HepG2 (cell line): ENCODE measurements around the gene SMARCA2.

Experiments used
- EZH2 ChIP-seq: conservative IDR thresholded peaks from 2 replicates; pipeline ENCODE4 v1.6.1; 2012; ENCODE audit warnings: mild to moderate bottlenecking, low read depth, low read length, moderate library complexity
- RFX5 ChIP-seq: IDR thresholded peaks from 2 replicates; pipeline ENCODE4 v1.6.1; 2011; ENCODE audit warnings: low read depth, low read length, improper control_type of control experiment
- SRF ChIP-seq: IDR thresholded peaks from 2 replicates; pipeline ENCODE4 v1.6.1; 2011; ENCODE audit warnings: mild to moderate bottlenecking, low read depth, low read length, moderate library complexity
- ZNF143 ChIP-seq: sonication (generic); formaldehyde crosslinking; IDR thresholded peaks from 2 replicates; pipeline ENCODE4 v1.4.0; 2020; ENCODE audit warnings: missing genetic modification reagents
- ZNF468 ChIP-seq: sonication (generic); formaldehyde crosslinking; IDR thresholded peaks from 2 replicates; pipeline ENCODE4 v1.8.0; 2022; ENCODE audit warnings: mild to moderate bottlenecking, moderate library complexity, missing genetic modification reagents
- ZNF792 ChIP-seq: IDR thresholded peaks from 2 replicates; pipeline ENCODE4 v1.6.1; 2016
- ZSCAN30 ChIP-seq: sonication (generic); formaldehyde crosslinking; IDR thresholded peaks from 2 replicates; pipeline ENCODE4 v1.5.0; 2020; ENCODE audit warnings: mild to moderate bottlenecking, missing genetic modification reagents
- TF ChIP-seq, protein P1 (sequence below): sonication (generic); formaldehyde crosslinking; IDR thresholded peaks from 2 replicates; pipeline ENCODE4 v1.8.0; 2022; ENCODE audit warnings: mild to moderate bottlenecking, missing genetic modification reagents
- TF ChIP-seq, protein P2 (sequence below): sonication (generic); formaldehyde crosslinking; IDR thresholded peaks from 2 replicates; pipeline ENCODE4 v1.5.0; 2020; ENCODE audit warnings: mild to moderate bottlenecking, missing genetic modification reagents, moderate library complexity
- TF ChIP-seq, protein P3 (sequence below): sonication (generic); formaldehyde crosslinking; IDR thresholded peaks from 2 replicates; pipeline ENCODE4 v1.5.0; 2020; ENCODE audit warnings: missing genetic modification reagents
- TF ChIP-seq, protein P4 (sequence below): sonication (generic); formaldehyde crosslinking; IDR thresholded peaks from 2 replicates; pipeline ENCODE4 v1.8.0; 2022; ENCODE audit warnings: missing genetic modification reagents, mild to moderate bottlenecking, moderate library complexity, borderline replicate concordance
- TF ChIP-seq, protein P5 (sequence below): sonication (generic); formaldehyde crosslinking; IDR thresholded peaks from 2 replicates; pipeline ENCODE4 v1.8.1; 2022; ENCODE audit warnings: mild to moderate bottlenecking, missing genetic modification reagents

DNA sequence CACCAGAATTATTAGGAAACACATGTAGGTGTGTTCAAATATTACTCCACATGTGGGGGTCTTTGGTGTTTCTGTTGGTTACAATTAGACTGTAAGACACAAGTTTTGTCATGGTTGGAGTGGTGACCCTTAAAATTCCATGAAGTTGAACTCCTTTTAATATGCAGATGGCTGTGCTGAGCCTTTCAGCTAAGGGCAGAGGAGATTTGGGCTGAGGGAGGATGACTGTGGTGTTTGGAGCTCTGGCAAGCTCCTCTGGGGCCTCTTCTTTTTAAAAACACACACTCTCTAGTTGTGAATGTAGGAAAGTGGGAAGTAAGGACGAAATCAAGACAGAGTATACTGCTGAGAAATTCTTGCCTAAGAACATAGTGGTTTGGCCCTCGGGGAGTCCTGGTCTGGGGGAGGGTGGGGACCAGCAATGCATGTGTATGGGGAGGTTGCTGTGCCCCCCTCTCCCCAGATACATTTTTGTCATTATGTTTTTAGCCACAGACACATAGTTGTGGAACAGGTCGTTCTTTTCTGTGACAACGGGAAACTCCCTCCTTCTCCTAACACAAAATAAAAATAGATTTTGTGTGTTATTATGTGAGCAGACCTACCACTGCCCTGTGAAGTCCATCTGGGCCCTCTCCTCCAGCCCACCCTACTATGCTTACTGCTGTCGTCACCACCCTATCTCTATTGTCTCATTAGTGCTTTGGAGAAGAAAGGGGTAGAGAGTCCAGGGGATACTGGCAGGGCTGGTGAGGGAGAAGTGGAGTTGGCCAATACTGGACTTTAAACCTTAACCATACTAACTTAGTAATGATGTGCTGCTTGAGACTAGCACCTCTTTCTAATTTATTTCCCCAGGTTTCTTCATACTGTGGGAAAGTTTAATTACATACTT, 10.0 kb downstream of the SMARCA2 start:
- TF ChIP-seq ZNF792 (CRISPR knock-in tag), result no peak
- TF ChIP-seq ZNF143, result no peak
- TF ChIP-seq ZNF468, result no peak
- TF ChIP-seq, protein P1, sequence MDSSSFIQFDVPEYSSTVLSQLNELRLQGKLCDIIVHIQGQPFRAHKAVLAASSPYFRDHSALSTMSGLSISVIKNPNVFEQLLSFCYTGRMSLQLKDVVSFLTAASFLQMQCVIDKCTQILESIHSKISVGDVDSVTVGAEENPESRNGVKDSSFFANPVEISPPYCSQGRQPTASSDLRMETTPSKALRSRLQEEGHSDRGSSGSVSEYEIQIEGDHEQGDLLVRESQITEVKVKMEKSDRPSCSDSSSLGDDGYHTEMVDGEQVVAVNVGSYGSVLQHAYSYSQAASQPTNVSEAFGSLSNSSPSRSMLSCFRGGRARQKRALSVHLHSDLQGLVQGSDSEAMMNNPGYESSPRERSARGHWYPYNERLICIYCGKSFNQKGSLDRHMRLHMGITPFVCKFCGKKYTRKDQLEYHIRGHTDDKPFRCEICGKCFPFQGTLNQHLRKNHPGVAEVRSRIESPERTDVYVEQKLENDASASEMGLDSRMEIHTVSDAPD (CRISPR knock-in tag), result no peak
- TF ChIP-seq RFX5, result no peak
- TF ChIP-seq, protein P2, sequence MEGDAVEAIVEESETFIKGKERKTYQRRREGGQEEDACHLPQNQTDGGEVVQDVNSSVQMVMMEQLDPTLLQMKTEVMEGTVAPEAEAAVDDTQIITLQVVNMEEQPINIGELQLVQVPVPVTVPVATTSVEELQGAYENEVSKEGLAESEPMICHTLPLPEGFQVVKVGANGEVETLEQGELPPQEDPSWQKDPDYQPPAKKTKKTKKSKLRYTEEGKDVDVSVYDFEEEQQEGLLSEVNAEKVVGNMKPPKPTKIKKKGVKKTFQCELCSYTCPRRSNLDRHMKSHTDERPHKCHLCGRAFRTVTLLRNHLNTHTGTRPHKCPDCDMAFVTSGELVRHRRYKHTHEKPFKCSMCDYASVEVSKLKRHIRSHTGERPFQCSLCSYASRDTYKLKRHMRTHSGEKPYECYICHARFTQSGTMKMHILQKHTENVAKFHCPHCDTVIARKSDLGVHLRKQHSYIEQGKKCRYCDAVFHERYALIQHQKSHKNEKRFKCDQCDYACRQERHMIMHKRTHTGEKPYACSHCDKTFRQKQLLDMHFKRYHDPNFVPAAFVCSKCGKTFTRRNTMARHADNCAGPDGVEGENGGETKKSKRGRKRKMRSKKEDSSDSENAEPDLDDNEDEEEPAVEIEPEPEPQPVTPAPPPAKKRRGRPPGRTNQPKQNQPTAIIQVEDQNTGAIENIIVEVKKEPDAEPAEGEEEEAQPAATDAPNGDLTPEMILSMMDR (CRISPR knock-in tag), result no peak
- no peak for TF ChIP-seq ZSCAN30 (CRISPR knock-in tag)
- TF ChIP-seq, protein P3, sequence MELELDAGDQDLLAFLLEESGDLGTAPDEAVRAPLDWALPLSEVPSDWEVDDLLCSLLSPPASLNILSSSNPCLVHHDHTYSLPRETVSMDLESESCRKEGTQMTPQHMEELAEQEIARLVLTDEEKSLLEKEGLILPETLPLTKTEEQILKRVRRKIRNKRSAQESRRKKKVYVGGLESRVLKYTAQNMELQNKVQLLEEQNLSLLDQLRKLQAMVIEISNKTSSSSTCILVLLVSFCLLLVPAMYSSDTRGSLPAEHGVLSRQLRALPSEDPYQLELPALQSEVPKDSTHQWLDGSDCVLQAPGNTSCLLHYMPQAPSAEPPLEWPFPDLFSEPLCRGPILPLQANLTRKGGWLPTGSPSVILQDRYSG (CRISPR knock-in tag), result no peak
- TF ChIP-seq, protein P4, sequence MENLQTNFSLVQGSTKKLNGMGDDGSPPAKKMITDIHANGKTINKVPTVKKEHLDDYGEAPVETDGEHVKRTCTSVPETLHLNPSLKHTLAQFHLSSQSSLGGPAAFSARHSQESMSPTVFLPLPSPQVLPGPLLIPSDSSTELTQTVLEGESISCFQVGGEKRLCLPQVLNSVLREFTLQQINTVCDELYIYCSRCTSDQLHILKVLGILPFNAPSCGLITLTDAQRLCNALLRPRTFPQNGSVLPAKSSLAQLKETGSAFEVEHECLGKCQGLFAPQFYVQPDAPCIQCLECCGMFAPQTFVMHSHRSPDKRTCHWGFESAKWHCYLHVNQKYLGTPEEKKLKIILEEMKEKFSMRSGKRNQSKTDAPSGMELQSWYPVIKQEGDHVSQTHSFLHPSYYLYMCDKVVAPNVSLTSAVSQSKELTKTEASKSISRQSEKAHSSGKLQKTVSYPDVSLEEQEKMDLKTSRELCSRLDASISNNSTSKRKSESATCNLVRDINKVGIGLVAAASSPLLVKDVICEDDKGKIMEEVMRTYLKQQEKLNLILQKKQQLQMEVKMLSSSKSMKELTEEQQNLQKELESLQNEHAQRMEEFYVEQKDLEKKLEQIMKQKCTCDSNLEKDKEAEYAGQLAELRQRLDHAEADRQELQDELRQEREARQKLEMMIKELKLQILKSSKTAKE (CRISPR knock-in tag), result no peak
- no peak for TF ChIP-seq SRF
- TF ChIP-seq, protein P5, sequence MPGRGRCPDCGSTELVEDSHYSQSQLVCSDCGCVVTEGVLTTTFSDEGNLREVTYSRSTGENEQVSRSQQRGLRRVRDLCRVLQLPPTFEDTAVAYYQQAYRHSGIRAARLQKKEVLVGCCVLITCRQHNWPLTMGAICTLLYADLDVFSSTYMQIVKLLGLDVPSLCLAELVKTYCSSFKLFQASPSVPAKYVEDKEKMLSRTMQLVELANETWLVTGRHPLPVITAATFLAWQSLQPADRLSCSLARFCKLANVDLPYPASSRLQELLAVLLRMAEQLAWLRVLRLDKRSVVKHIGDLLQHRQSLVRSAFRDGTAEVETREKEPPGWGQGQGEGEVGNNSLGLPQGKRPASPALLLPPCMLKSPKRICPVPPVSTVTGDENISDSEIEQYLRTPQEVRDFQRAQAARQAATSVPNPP (CRISPR knock-in tag), result no peak
- no peak for TF ChIP-seq EZH2
